Smooth muscle cell (in vitro differentiated cells): ENCODE results near the gene ZNF438. TPM values are rescaled to one million over a fixed set of nuclear protein-coding genes. Genes with fewer than 3 reads are reported as not detected.

ENCODE experiments used
- DNase-seq: peaks from one replicate; lab custom pipeline; 2025; ENCODE audit not compliant: unreplicated experiment; lab: John Stamatoyannopoulos, UW
- H2AFZ ChIP-seq: fragments of 200-600 bp; sonication (generic); 2 replicates; pipeline ENCODE4 v1.6.0; 2016; ENCODE audit warnings: antibody characterized with exemption, low read depth, mild to moderate bottlenecking
- H3F3A ChIP-seq: fragments of 200-600 bp; sonication (generic); 2 replicates; pipeline ENCODE4 v1.6.0; 2017; ENCODE audit warnings: antibody characterized with exemption, low read depth
- H3K27ac ChIP-seq: fragments of 200-600 bp; sonication (generic); 2 replicates; pipeline ENCODE4 v1.5.1; 2016; ENCODE audit warnings: low read depth, mild to moderate bottlenecking
- H3K27me3 ChIP-seq: fragments of 200-600 bp; sonication (generic); 2 replicates; pipeline ENCODE4 v1.6.1; 2016; ENCODE audit warnings: low read depth, mild to moderate bottlenecking
- H3K36me3 ChIP-seq: fragments of 200-600 bp; sonication (generic); 2 replicates; pipeline ENCODE4 v1.5.1; 2016; ENCODE audit warnings: low read depth
- H3K4me1 ChIP-seq: fragments of 200-600 bp; sonication (generic); 2 replicates; pipeline ENCODE4 v1.5.1; 2016; ENCODE audit warnings: low read depth
- H3K4me2 ChIP-seq: fragments of 200-600 bp; sonication (generic); 2 replicates; pipeline ENCODE4 v1.6.0; 2016; ENCODE audit warnings: mild to moderate bottlenecking
- H3K4me3 ChIP-seq: fragments of 200-600 bp; sonication (generic); 2 replicates; pipeline ENCODE4 v1.5.1; 2016; ENCODE audit warnings: mild to moderate bottlenecking
- H3K79me2 ChIP-seq: fragments of 200-600 bp; sonication (generic); 2 replicates; pipeline ENCODE4 v1.6.0; 2016; ENCODE audit warnings: low read depth, mild to moderate bottlenecking
- H3K9ac ChIP-seq: fragments of 200-600 bp; sonication (generic); 2 replicates; pipeline ENCODE4 v1.6.0; 2016; ENCODE audit warnings: low read depth
- H3K9me3 ChIP-seq: fragments of 200-600 bp; sonication (generic); replicated peaks from 2 replicates; pipeline ENCODE4 v1.5.1; 2016; ENCODE audit warnings: low read depth
- H4K20me1 ChIP-seq: fragments of 200-600 bp; sonication (generic); 2 replicates; pipeline ENCODE4 v1.6.0; 2016; ENCODE audit warnings: low read depth
- CTCF ChIP-seq: fragments of 200-600 bp; sonication (generic); IDR thresholded peaks from 2 replicates; pipeline ENCODE4 v1.5.1; 2017; ENCODE audit warnings: borderline replicate concordance, mild to moderate bottlenecking, antibody characterized with exemption; ENCODE audit not compliant: insufficient read depth, poor library complexity, severe bottlenecking
- WGBS: methylation state at CpG from one replicate; pipeline ENCODE4 v1.1.7; 2016; ENCODE audit warnings: low lambda C conversion rate; 5-methylcytosine and 5-hydroxymethylcytosine counted together
- polyA plus RNA-seq: library from polyadenylated mRNA; unstranded; fragments of >200 nt; fragmentation: Nextera tagmentation; extraction: Ambion mirVana; gene quantifications from 2 replicates; pipeline ENCODE4 v1.2.1, GENCODE V29; 2016
- total RNA-seq: library from RNA; depleted of rRNA; stranded (reverse); fragments of >200 nt; gene quantifications from 2 replicates; pipeline ENCODE4 v1.2.3, GENCODE V29; 2014

The ZNF438 gene
- total and polyA plus RNA-seq, 2 experiments from 2014 or later = 2.8 to 3.4 TPM

- H2AFZ ChIP-seq = no peak overlapping the region
- DNase-seq = no peak
- H3K4me1 ChIP-seq = no peaks in the 10 kb centered on the region
- no peaks in the 10 kb centered on the region for H3F3A ChIP-seq
- no peaks in the 10 kb centered on the region for H3K27me3 ChIP-seq
- H3K9ac ChIP-seq = no peak overlapping the region
- no peaks in the 10 kb centered on the region for H3K36me3 ChIP-seq
- H3K4me2 ChIP-seq = no peak overlapping the region
- no peak for TF ChIP-seq CTCF
- no peaks in the 10 kb centered on the region for H3K79me2 ChIP-seq
- H3K9me3 ChIP-seq = no peaks in the 10 kb centered on the region
- no peaks in the 10 kb centered on the region for H4K20me1 ChIP-seq
- no peak overlapping the region for H3K4me3 ChIP-seq
- 88% methylated on average over 1 of the region's 1 CpG for WGBS
- H3K27ac ChIP-seq = no peak overlapping the region
Observed at GRCh38 chr10:30842185-30842584, 189.5 kb downstream of the ZNF438 start.

GRCh38 chr10:30840395-30841050 is 191.1 kb downstream of the ZNF438 start:
- 54% methylated on average over 6 of the region's 6 CpGs for WGBS
- no peak for TF ChIP-seq CTCF
- Histone ChIP-seq H3K4me1 (no peaks in the 10 kb centered on the region), H3K36me3 (no peaks in the 10 kb centered on the region), H3K4me2 (no peak overlapping the region), H3K79me2 (no peaks in the 10 kb centered on the region), H2AFZ (no peak overlapping the region), H4K20me1 (no peaks in the 10 kb centered on the region), H3K4me3 (no peak overlapping the region), H3K9ac (no peak overlapping the region), H3K9me3 (no peaks in the 10 kb centered on the region), H3K27ac (no peak overlapping the region), H3K27me3 (no peaks in the 10 kb centered on the region), H3F3A (no peaks in the 10 kb centered on the region)
- no peak for DNase-seq

DNA sequence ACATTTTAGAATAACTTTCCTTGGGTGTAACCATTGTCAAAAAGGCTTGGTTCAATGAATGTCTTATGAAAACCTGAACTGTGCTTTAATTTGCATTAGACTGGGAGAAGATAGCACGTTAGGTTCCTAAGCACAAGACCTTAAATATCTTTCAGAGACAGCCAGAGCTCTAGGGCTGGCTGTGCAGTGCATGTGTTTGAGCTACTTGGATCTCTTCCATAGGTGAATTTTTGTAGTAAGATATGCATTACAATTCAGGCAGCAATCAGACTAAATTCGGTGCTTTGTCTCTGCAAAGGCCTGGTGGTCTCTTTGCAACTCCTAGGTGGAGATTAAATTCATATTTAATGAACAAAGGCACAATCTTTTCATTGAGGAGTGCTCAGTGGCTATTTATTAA is 192.0 kb downstream of the ZNF438 start:
- H3K9ac ChIP-seq = no peak overlapping the region
- H3K4me1 ChIP-seq = no peaks in the 10 kb centered on the region
- TF ChIP-seq CTCF = no peak
- WGBS = 87% methylated on average over 2 of the region's 2 CpGs
- no peaks in the 10 kb centered on the region for H3F3A ChIP-seq
- H3K79me2 ChIP-seq = no peaks in the 10 kb centered on the region
- H2AFZ ChIP-seq = no peak overlapping the region
- no peak overlapping the region for H3K27ac ChIP-seq
- H3K4me3 ChIP-seq = no peak overlapping the region
- no peaks in the 10 kb centered on the region for H3K9me3 ChIP-seq
- no peaks in the 10 kb centered on the region for H4K20me1 ChIP-seq
- H3K4me2 ChIP-seq = no peak overlapping the region
- no peaks in the 10 kb centered on the region for H3K36me3 ChIP-seq
- no peaks in the 10 kb centered on the region for H3K27me3 ChIP-seq
- DNase-seq = no peak

GRCh38 chr10:30836406-30836805 is 195.3 kb downstream of the ZNF438 start:
- H3K9ac ChIP-seq = no peak overlapping the region
- no peak overlapping the region for H3K4me3 ChIP-seq
- H2AFZ ChIP-seq = no peak overlapping the region
- no peak for DNase-seq
- H3K4me1 ChIP-seq = no peaks in the 10 kb centered on the region
- H3K79me2 ChIP-seq = no peaks in the 10 kb centered on the region
- TF ChIP-seq CTCF = no peak
- H3F3A ChIP-seq = no peaks in the 10 kb centered on the region
- no peaks in the 10 kb centered on the region for H3K36me3 ChIP-seq
- H4K20me1 ChIP-seq = no peaks in the 10 kb centered on the region
- no peaks in the 10 kb centered on the region for H3K27me3 ChIP-seq
- H3K9me3 ChIP-seq = no peaks in the 10 kb centered on the region
- H3K27ac ChIP-seq = no peak overlapping the region
- no peak overlapping the region for H3K4me2 ChIP-seq
- WGBS = 25% methylated on average over 2 of the region's 2 CpGs
